ENCODE measurements around the gene USP13.
"Not testable (repeated sequence)": the region's sequence is repeated elsewhere in the genome, so short reads cannot be mapped to it uniquely, and the experiment has no call there.

The USP13 gene

GRCh38 chr3:179735321-179735720 lies 82.5 kb downstream of the USP13 start:
- no peak for DNase-seq

- DNase-seq = no peak
These were observed 86.2 kb downstream of the USP13 start for GRCh38 chr3:179738998-179739397.

- DNase-seq = no peak
These were observed 87.2 kb downstream of the USP13 start for GRCh38 chr3:179739816-179740594.

- no peak for DNase-seq
These were observed 91.1 kb downstream of the USP13 start for GRCh38 chr3:179743913-179744312.

GRCh38 chr3:179744667-179745066 lies 91.8 kb downstream of the USP13 start:
- no peak for DNase-seq

DNA sequence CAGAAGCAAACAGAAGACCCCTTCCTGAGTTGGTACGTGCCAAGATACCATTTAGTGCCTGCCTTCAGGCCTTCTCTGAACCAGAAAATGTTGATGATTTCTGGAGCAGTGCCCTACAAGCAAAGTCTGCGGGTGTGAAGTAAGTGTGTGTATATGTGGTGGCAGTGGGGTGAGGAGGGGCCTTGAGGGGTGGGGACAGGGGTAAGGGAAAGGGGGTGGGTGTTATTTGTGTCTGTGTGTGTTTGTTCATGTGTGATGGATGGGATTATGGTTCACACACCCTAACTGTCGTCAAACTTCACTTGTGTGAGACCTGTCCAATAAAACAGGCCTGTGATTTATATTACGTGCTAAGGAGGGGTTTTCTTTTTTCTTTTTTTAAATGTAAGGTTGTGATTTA lies 92.2 kb downstream of the USP13 start:
- DNase-seq = no peak

DNA sequence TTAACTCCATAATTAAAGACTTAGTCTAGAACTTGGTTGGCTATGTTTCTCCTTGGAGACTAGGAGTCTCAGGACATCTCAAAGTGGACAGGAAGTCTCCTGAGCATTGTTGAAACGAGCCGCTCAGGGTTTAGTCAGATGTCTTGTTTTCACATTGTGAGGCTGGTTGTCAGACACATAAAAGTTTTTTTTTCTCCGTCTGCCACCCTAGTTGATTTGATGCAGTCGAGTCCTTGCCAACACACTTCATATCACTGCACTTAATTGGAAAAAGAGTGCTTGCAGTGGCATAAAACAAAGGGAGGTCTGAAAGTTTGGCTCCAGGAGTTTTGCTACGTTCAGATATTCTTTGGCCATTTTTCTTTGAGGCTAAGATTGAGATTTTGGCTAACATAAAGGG lies 92.9 kb downstream of the USP13 start:
- DNase-seq = no peak

DNA sequence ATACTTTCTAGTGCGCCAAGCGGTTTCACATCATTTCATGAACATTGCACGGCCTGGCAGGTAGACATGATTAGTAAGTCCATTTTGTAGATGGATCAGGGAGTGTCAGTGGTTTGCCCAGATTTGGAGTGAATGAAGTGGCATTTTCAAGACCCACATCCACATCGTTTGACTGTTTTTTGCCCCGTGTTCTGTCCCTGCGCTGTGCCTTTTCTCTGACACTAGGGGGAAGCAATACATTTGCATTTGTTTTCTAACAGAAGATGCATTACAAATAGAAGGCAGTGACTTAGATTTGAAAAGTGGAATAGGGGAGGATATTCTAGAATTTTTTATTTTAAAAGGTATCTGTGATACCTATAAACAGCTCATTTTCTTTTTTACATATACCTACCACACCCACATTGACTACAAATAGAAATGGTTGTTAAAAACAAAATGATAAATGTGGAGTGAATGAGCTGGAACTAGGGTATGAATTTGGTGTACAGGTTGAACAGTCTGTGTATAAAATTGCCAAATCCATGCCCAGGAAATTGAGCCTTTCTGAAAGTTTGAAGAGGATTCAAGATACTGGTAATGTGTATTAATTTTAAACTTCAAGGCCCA lies 98.0 kb downstream of the USP13 start:
- DNase-seq = peak; percentile 27

DNA sequence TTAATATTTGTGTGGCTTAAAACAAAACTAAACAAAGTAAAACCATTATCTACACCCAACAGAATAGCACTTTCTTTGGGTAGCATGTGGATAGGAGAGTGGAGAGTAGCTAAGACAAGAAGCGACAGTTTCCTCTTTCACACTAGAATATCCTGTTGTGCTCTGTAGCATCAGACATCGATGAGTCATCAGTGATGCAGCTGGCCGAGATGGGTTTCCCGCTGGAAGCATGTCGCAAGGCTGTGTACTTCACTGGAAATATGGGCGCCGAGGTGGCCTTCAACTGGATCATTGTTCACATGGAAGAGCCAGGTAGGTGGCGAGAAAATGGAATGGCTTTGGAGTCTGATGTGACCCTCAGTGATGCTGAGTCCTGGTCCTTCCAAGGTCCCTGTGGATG lies 108.1 kb downstream of the USP13 start:
- DNase-seq = no peak

DNA sequence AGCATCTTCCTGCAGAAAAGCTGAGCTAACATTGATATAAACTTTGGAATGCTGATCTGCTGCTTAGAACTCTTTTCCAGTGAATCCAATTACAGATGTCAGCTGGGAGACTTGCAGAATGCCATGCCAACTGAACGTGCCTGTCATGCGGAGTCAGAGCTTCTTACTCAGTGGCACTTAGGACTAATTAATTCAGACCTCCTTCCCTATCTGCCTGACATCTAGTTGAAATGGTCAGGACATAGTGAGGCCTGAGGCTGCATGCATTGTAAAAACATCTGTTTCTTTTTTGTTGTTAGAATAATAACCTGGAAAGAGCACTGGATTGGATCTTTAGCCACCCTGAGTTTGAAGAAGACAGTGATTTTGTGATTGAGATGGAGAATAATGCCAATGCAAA lies 112.6 kb downstream of the USP13 start:
- DNase-seq = no peak

DNA sequence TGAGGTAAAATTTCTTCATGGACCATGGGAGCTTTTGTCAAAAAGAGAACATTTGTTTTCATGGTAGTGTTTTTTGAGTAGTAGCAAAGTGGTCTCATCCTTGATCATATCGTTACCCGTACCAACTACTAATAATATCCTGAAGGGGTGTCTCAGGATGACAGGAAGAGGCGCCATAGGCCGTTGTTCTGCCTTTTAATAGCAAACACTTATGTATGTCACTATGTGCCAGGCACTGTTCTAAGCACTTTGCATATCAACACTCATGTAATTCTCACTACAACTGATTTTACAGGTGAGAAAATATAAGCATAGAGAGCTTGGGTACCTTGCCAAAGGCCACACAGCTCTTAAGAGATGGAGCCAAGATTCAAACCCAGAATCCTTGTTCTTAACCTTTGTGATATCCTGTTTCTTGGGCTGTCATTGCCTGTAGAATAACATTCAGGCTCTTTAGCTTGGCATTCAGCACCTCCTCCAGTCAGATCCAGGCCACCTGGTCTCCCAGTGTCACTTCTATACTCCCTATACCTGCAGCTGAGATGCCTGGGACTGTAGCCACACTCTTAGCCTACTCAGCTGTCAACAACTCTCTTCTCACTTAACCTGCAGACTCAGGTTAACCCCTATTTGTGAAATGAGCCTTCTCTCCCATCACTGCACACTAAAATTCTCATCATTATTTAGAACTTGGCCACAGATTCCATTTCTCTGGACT lies 113.7 kb downstream of the USP13 start:
- no peak for DNase-seq

DNA sequence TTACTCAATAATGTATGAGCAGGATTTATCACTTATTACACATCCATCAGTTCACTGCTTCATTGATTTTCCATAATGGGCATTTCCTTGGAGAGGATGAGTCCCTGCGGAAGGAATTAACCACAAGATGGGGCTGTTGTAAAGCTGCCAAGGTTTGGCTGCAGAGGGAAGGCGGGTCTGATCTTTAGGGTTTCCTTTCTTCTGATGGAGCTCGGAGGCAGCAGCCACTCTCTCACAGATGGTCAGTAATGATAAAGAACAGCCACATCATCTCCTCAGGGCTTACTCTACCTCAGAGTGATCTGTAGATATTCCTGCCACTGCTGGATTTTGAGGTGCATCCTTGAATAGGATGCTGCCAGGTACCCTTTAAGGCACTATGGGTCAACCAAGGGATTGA lies 115.2 kb downstream of the USP13 start:
- DNase-seq = peak; percentile 22

DNA sequence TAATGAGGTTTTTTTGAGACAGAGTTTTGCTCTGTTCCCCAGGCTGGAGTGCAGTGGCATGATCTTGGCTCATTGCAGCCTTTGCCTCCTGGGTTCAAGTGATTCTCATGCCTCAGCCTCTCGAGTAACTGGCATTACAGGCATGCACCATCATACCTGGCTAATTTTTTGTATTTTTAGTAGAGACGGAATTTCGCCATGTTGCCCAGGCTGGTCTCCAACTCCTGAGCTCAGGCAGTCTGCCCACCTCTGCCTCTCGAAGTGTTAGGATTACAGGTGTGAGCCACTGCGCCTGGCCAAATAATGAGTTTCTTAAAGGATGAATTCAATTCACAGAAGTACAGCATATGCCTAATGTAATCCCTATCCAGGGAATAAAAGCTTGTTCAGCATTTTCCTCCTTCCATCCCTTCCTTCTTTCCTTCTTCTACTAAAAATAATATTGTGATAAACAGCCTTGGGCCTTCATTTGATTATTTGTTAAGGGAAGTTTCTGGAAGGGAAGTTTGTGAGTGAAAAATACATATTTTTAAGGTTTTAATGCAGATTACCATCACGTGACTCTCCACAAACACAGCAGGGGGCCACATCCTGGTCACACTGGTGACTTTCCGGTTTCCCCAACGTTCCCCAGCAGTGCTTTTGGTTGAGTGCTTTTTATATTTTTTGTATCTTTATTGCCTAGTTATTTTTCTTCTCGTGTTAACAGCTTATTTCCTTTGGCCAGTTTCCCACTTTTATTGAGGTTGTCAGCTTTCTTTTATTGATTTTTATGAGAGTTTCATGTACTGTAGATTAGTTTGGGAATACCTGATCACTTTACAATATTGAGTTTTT lies 116.8 kb downstream of the USP13 start:
- no peak for DNase-seq

- no peak for DNase-seq
These were observed 119.0 kb downstream of the USP13 start for GRCh38 chr3:179771797-179772196.

GRCh38 chr3:179772297-179772696 lies 119.5 kb downstream of the USP13 start:
- DNase-seq = no peak

GRCh38 chr3:179775416-179776122 lies 122.7 kb downstream of the USP13 start:
- DNase-seq = no peak

DNA sequence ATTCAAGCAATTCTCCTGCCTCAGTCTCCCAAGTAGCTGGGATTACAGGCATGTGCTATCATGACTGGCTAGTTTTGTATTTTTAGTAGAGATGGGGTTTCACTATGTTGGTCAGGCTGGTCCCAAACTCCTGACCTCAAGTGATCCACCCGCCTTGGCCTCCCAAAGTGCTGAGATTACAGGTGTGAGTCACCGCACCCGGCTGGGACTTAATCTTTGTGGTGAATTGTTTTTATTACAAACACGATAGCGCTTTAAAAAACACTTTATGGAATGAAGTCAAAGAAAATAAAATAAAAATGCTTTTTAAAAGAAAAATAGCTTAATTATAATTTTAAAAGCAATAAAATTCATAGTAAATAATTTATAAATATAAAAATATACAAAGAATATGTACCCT lies 130.0 kb downstream of the USP13 start:
- DNase-seq = not testable (repeated sequence)

GRCh38 chr3:179788996-179789395 lies 136.2 kb downstream of the USP13 start:
- no peak for DNase-seq

GRCh38 chr3:179791793-179792192 lies 139.0 kb downstream of the USP13 start:
- DNase-seq = no peak

- DNase-seq = no peak
These were observed 141.5 kb downstream of the USP13 start for GRCh38 chr3:179794355-179794754.

DNA sequence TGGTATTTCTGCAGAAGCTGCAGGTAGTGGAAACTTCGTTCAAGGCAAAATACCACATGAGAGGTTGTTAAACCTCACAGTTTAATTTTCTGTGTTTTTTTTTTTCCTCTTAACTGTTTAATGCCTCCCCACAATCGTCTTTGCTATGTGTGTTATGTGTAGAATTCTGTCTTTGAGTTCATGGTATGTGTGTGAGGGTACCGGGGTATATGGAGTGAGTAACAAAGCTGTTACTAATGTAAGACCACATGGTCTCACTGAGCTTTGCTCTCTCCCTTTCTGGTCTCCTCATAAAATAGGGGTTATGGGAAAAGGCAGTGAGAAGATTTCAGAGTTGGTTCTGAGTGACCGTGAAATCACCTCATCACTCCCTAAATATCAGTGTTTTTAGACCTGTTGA lies 143.6 kb downstream of the USP13 start:
- DNase-seq = no peak

DNA sequence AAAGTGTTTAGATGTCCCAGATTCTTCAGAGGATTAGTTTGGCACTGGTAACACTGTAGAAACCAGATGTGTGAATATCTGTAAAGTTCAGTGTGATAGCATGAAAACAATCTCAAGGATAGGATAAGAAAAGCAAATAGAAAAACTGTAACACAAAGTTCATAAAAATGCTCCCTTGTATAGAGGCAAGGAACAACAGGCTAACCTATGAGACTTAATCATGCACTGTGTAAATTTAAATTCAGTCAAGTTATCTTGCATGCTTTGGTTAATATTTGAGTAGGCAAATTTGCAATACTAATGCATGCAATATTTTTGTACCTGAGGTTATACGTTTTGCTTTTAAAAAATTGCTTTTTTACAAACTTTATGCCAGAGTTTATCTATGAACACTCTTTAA lies 144.4 kb downstream of the USP13 start:
- no peak for DNase-seq

DNA sequence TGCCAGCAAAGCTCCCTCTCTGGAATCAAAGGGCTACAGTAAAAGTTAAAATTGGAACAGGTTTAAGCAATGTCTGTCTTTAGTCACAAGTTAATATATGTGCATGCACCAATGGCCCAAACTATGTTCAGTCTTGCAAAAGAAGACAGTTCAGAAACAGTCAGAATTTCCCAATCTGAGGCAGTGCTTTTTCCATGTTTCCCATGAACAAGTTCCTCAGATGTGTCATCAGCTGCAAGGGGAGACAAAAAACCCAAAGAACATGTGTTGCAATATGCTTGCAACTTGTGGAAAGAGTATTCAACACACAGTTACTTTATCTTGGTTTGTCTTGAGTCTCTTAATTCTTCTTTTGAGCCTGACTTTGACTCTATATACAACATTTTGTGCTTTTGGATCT lies 148.4 kb downstream of the USP13 start:
- no peak for DNase-seq
